Activated CD4-positive, alpha-beta T cell treated with anti-CD3 and anti-CD28 coated beads for 1 hour (primary cell): ENCODE data around the gene ABLIM3.
A peak's percentile ranks its signal among the peaks of the same experiment; 100 is the strongest.
"Not testable (repeated sequence)": the region's sequence is repeated elsewhere in the genome, so short reads cannot be mapped to it uniquely, and the experiment has no call there.

Experiments used
- DNase-seq: peaks from one replicate; pipeline ENCODE4 v3.0.0-alpha.2; 2020

ABLIM3 gene

GRCh38 chr5:149262315-149262714 lies 121.0 kb downstream of the ABLIM3 start:
- DNase-seq: no peak

GRCh38 chr5:149264439-149265067 lies 123.3 kb downstream of the ABLIM3 start:
- DNase-seq: peak; percentile 27

GRCh38 chr5:149265068-149265465 lies 123.8 kb downstream of the ABLIM3 start:
- DNase-seq: no peak

- DNase-seq: no peak
Measured at GRCh38 chr5:149265597-149265996, 124.3 kb downstream of the ABLIM3 start.

GRCh38 chr5:149267241-149267973 lies 126.1 kb downstream of the ABLIM3 start:
- DNase-seq: no peak

GRCh38 chr5:149268928-149269557 lies 127.8 kb downstream of the ABLIM3 start:
- no peak for DNase-seq

- no peak for DNase-seq
Measured at GRCh38 chr5:149271195-149271715, 130.0 kb downstream of the ABLIM3 start.

GRCh38 chr5:149271716-149272563 lies 130.6 kb downstream of the ABLIM3 start, which contains the start of gene AFAP1L1:
TSS of gene AFAP1L1 (plus strand) at chr5:149271859. CDS start at chr5:149271969, 110 bp downstream.
- no peak for DNase-seq

- DNase-seq: not testable (repeated sequence)
Measured at GRCh38 chr5:149272781-149273180, 131.5 kb downstream of the ABLIM3 start.

GRCh38 chr5:149273237-149273636 lies 131.9 kb downstream of the ABLIM3 start:
- no peak for DNase-seq

GRCh38 chr5:149273950-149274349 lies 132.7 kb downstream of the ABLIM3 start:
- DNase-seq: no peak

- DNase-seq: no peak
Measured at GRCh38 chr5:149274939-149275338, 133.6 kb downstream of the ABLIM3 start.

GRCh38 chr5:149277801-149278200 lies 136.5 kb downstream of the ABLIM3 start:
- no peak for DNase-seq

- DNase-seq: no peak
Measured at GRCh38 chr5:149278451-149279210, 137.3 kb downstream of the ABLIM3 start.

GRCh38 chr5:149279661-149280060 lies 138.4 kb downstream of the ABLIM3 start:
- DNase-seq: no peak

GRCh38 chr5:149280124-149280523 lies 138.8 kb downstream of the ABLIM3 start:
- no peak for DNase-seq

- DNase-seq: no peak
Measured at GRCh38 chr5:149280802-149281201, 139.5 kb downstream of the ABLIM3 start.

GRCh38 chr5:149282027-149282965 lies 141.0 kb downstream of the ABLIM3 start:
- DNase-seq: no peak

GRCh38 chr5:149282966-149283332 lies 141.7 kb downstream of the ABLIM3 start:
- no peak for DNase-seq

GRCh38 chr5:149283626-149284480 lies 142.6 kb downstream of the ABLIM3 start:
- no peak for DNase-seq
